Rectal smooth muscle tissue (tissue), 1 donor: ENCODE data around the gene TTLL7.

Experiments used
- H3K27ac ChIP-seq: one replicate; pipeline ENCODE4 v1.7.0; 2013; ENCODE audit warnings: low read depth, low read length, inconsistent platforms
- H3K27me3 ChIP-seq: one replicate; pipeline ENCODE4 v1.7.0; 2013; ENCODE audit warnings: low read length; ENCODE audit not compliant: control insufficient read depth, insufficient read depth
- H3K36me3 ChIP-seq: one replicate; pipeline ENCODE4 v1.7.0; 2013; ENCODE audit warnings: low read length; ENCODE audit not compliant: control insufficient read depth, insufficient read depth
- H3K4me1 ChIP-seq: one replicate; pipeline ENCODE4 v1.7.0; 2013; ENCODE audit warnings: low read length; ENCODE audit not compliant: control insufficient read depth, insufficient read depth
- H3K4me3 ChIP-seq: one replicate; pipeline ENCODE4 v1.7.0; 2013; ENCODE audit warnings: low read length
- H3K9ac ChIP-seq: one replicate; pipeline ENCODE4 v1.7.0; 2013; ENCODE audit warnings: low read length

TTLL7 gene

DNA sequence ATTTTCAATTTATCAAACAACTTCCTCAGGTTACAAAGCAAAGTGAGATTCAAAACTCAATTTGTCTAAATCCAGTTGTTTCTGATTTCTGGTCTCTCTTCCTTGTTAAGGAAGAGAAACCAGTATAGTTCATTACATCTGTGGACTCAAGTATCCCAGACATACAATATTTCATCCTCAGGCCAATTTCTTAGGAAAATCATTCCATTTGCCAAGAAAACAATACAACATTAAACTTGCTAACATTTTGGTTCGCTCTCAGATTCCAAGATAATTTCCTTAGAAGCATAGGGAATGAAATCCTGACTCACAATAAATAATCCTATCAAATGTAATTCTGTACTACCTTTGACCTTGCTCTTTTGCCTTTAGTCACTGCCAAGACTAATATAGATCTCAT is 11.2 kb upstream of the TTLL7 start:
- no peak overlapping the region for H3K27ac ChIP-seq
- H3K36me3 ChIP-seq: no peaks in the 10 kb centered on the region
- no peak overlapping the region for H3K4me3 ChIP-seq
- no peak overlapping the region for H3K9ac ChIP-seq
- H3K4me1 ChIP-seq: no peaks in the 10 kb centered on the region
- H3K27me3 ChIP-seq: no peaks in the 10 kb centered on the region

- no peaks in the 10 kb centered on the region for H3K27me3 ChIP-seq
- H3K4me3 ChIP-seq: no peak overlapping the region
- no peak overlapping the region for H3K9ac ChIP-seq
- no peaks in the 10 kb centered on the region for H3K36me3 ChIP-seq
- H3K4me1 ChIP-seq: no peaks in the 10 kb centered on the region
- no peak overlapping the region for H3K27ac ChIP-seq
Measured at GRCh38 chr1:84008631-84009030, 9.7 kb upstream of the TTLL7 start.

DNA sequence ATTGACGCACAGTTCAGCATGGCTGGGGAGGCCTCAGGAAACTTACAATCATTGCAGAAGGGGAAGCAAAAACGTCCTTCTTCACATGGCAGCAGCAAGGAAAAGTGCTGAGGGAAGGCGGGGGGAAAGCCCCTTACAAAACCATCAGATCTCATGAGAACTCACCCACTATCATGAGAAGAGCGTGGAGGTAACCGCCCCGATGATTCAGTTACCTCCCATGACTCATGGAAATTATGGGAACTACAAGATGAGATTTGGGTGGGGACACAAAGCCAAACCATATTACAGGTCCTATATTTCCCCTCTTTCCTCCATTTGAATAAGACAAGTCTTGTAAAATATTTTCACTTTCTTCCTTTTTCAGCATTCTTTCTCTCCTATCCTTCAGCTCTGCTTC is 7.7 kb upstream of the TTLL7 start:
- Histone ChIP-seq H3K9ac (no peak overlapping the region), H3K27ac (no peak overlapping the region), H3K4me3 (no peak overlapping the region), H3K36me3 (no peaks in the 10 kb centered on the region), H3K4me1 (no peaks in the 10 kb centered on the region), H3K27me3 (no peaks in the 10 kb centered on the region)

- Histone ChIP-seq H3K4me3 (no peak overlapping the region), H3K9ac (no peak overlapping the region), H3K4me1 (peaks cover 5% of the 10 kb centered on the region)
Measured at GRCh38 chr1:84001501-84001900, 2.6 kb upstream of the TTLL7 start.

DNA sequence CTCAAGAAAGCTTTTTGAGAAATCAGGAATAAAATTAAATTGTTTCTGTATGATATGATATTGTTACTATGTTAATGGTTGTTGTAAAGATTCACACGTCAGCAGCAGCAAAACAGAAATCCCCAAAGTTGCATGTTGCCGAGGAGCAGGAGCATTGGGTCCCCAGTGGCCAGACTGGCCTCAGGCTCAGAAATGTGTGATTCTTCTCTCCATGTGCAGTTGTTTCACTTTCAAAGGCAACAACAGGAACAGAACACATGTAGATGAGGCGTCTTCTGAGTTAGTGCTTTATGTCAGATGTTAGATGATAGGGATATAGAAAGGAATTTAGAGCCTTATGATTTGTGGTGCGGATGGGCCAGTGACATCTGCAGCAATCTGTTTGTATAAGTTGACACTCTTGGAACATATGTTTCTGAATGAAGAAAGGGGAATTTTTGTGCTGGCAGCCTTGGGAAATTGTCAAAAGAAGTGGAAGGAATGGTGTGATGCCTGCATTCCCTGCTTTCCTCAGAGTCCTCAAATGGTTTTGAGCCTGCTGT is 2.1 kb upstream of the TTLL7 start:
- H3K4me1 ChIP-seq: peaks cover 5% of the 10 kb centered on the region
- no peak overlapping the region for H3K4me3 ChIP-seq
- H3K27me3 ChIP-seq: no peaks in the 10 kb centered on the region
- no peak overlapping the region for H3K27ac ChIP-seq
- no peak overlapping the region for H3K9ac ChIP-seq
- H3K36me3 ChIP-seq: no peaks in the 10 kb centered on the region

More at GRCh38 chr1:84001501-84001900, 2.6 kb upstream of the TTLL7 start:
- H3K36me3 ChIP-seq: no peaks in the 10 kb centered on the region
- H3K27ac ChIP-seq: no peak overlapping the region
- H3K27me3 ChIP-seq: no peaks in the 10 kb centered on the region

DNA sequence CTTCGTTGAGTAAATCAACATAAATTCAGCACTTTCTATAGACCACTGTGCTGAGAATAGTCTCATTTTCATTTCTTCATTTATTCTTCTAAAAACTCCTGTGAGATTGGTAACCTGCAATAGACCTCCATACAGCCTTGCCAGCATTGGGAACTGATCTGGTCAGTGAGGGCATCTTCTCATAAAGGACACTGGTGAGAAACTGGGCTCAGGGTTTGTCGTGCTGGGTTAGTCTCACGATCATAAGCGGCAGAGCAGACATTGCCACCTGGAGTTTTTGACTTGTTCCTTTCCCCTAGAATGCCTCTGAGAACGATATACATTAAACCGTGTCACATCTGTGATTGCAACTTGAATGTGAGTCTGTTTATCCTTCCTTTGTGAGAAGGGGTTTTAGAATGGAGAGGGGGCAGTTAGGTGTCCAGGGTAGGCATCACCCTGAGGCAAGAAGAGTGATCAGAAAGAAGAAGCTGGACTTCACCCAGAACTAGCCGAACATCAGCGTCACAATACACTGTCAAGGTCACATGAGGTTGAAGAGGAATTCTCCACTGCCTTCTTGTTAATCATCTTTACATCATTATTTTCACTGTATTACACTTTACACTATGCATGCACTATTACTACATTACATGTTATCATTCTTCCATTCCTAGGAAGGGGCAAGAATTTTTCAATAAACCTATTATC is 1.4 kb upstream of the TTLL7 start:
- Histone ChIP-seq H3K9ac (no peak overlapping the region), H3K27ac (no peak overlapping the region), H3K36me3 (no peaks in the 10 kb centered on the region), H3K4me1 (peaks cover 5% of the 10 kb centered on the region), H3K4me3 (no peak overlapping the region), H3K27me3 (no peaks in the 10 kb centered on the region)

DNA sequence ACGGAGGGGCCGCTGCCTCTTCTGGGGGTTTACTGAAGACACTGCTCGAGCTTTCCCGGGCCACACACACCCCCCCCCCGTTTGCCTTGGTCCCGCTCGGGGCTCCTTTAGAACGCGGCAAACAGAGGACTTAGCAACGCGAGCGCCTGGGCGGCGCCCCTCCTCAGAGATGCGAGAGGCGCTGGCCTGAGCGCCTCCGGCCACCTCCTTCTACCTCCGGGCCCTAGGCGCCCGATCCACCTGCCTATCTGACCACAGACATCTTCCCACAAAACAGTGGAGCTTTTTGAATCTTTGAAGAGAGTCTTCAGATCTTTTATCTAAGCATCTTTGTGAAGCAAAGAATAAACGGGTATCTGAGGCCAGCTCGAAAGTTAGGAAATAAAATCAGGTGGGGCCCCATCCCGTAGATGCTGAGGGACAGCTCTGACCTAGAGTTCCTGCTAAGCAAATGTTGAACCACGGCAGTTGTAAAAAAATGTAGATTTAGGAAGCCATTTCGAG is 436 bp upstream of the TTLL7 start:
- H3K9ac ChIP-seq: peak overlapping the region; percentile 33
- H3K4me1 ChIP-seq: peaks cover 5% of the 10 kb centered on the region
- peak overlapping the region; percentile 82 for H3K4me3 ChIP-seq
- no peaks in the 10 kb centered on the region for H3K36me3 ChIP-seq
- H3K27ac ChIP-seq: peak overlapping the region; percentile 78
- no peaks in the 10 kb centered on the region for H3K27me3 ChIP-seq

GRCh38 chr1:83998205-83998497 is 781 bp downstream of the TTLL7 start:
- no peaks in the 10 kb centered on the region for H3K36me3 ChIP-seq
- no peak overlapping the region for H3K27ac ChIP-seq
- no peaks in the 10 kb centered on the region for H3K27me3 ChIP-seq
- H3K4me3 ChIP-seq: peak overlapping the region; percentile 82
- no peak overlapping the region for H3K9ac ChIP-seq
- peaks cover 5% of the 10 kb centered on the region for H3K4me1 ChIP-seq

- H3K27ac ChIP-seq: no peak overlapping the region
- H3K27me3 ChIP-seq: no peaks in the 10 kb centered on the region
- peaks cover 5% of the 10 kb centered on the region for H3K4me1 ChIP-seq
- H3K4me3 ChIP-seq: peak overlapping the region; percentile 82
- no peak overlapping the region for H3K9ac ChIP-seq
- H3K36me3 ChIP-seq: no peaks in the 10 kb centered on the region
Measured at GRCh38 chr1:83997631-83998030, 1.3 kb downstream of the TTLL7 start.

GRCh38 chr1:83996621-83997020 is 2.3 kb downstream of the TTLL7 start:
- peaks cover 5% of the 10 kb centered on the region for H3K4me1 ChIP-seq
- no peak overlapping the region for H3K9ac ChIP-seq
- H3K27ac ChIP-seq: no peak overlapping the region
- no peak overlapping the region for H3K4me3 ChIP-seq
- no peaks in the 10 kb centered on the region for H3K36me3 ChIP-seq
- H3K27me3 ChIP-seq: no peaks in the 10 kb centered on the region

- Histone ChIP-seq H3K9ac (no peak overlapping the region), H3K4me1 (peaks cover 5% of the 10 kb centered on the region), H3K27me3 (no peaks in the 10 kb centered on the region), H3K4me3 (no peak overlapping the region), H3K36me3 (no peaks in the 10 kb centered on the region), H3K27ac (no peak overlapping the region)
Measured at GRCh38 chr1:83996191-83996590, 2.7 kb downstream of the TTLL7 start.

- peaks cover 5% of the 10 kb centered on the region for H3K4me1 ChIP-seq
- no peak overlapping the region for H3K27ac ChIP-seq
- H3K27me3 ChIP-seq: no peaks in the 10 kb centered on the region
- H3K4me3 ChIP-seq: no peak overlapping the region
- H3K9ac ChIP-seq: no peak overlapping the region
- H3K36me3 ChIP-seq: no peaks in the 10 kb centered on the region
Measured at GRCh38 chr1:83995649-83996048, 3.3 kb downstream of the TTLL7 start.

DNA sequence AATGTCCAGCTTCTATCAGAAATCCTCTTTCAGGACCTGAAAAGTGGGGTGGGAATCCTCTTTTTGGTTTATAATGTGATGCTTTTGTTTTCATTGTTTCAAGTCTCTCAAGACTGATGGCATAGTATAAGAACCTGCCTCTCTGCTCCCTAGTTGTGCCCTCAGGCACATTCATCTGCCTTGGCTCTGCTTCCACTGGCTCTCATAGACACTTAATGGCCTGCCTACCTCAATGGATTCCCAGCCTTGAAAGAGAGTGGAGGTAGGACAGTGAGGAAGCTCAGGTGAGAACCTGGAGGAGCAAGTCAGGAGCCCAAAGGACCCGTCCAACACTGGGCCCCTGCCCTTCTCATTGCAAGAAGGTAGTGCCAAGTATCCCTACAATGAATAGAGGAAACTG is 4.8 kb downstream of the TTLL7 start:
- H3K4me1 ChIP-seq: peaks cover 5% of the 10 kb centered on the region
- H3K27ac ChIP-seq: no peak overlapping the region
- H3K36me3 ChIP-seq: no peaks in the 10 kb centered on the region
- no peaks in the 10 kb centered on the region for H3K27me3 ChIP-seq
- H3K9ac ChIP-seq: no peak overlapping the region
- H3K4me3 ChIP-seq: no peak overlapping the region
